ENCODE results near the gene ZFAND4. TPM values are rescaled to one million over a fixed set of nuclear protein-coding genes. Genes with fewer than 3 reads are reported as not detected.

The ZFAND4 gene
- total RNA-seq, 1 donor from 2014 or later, result 15.0 TPM

DNA sequence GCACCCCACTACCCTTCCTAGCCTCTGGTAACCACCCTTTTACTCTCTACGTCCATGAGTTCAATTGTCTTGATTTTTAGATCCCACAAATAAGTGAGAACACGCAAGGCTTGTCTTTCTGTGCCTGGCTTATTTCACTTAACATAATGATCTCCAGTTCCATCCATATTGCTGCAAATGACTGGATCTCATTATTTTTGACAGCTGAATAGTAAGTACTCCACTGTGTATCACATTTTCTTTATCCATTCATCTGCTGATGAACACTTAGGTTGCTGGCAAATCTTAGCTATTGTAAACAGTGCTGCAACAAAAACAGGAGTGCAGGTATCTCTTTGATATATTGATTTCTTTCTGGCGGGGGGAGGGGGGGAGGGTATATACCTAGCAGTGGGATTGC is 106.2 kb downstream of the ZFAND4 start:
- no peak for ATAC-seq
- intact Hi-C loops (cut with DNase I), result no loop called here
- DNase-seq (ENCODE audit: low spot score), result no peak

Other genes with a start within 250 kb of the ZFAND4 start
- gene WASHC2C, start 54.5 kb upstream of the ZFAND4 start, total RNA-seq, result 48.1 TPM
- 30.5 TPM for gene AGAP4, start 174.7 kb upstream of the ZFAND4 start, total RNA-seq

All from sciatic nerve (tissue), 2 donors.